Measurements from ENCODE around the gene SSTR4. TPM values are rescaled to one million over a fixed set of nuclear protein-coding genes. Genes with fewer than 3 reads are reported as not detected.
"Not testable (repeated sequence)": the region's sequence is repeated elsewhere in the genome, so short reads cannot be mapped to it uniquely, and the experiment has no call there.

SSTR4 gene
- total RNA-seq, 1 donor from 2014 or later: 0.30 TPM

- no peak for DNase-seq
Observed at GRCh38 chr20:23018432-23018831, 16.7 kb upstream of the SSTR4 start.

- no peak for DNase-seq
Observed at GRCh38 chr20:23018941-23019340, 16.2 kb upstream of the SSTR4 start.

- no peak for DNase-seq
Observed at GRCh38 chr20:23019403-23019802, 15.7 kb upstream of the SSTR4 start.

GRCh38 chr20:23020230-23021018 lies 14.7 kb upstream of the SSTR4 start:
- DNase-seq: no peak

- DNase-seq: no peak
Observed at GRCh38 chr20:23021541-23021940, 13.6 kb upstream of the SSTR4 start.

GRCh38 chr20:23021951-23022350 lies 13.2 kb upstream of the SSTR4 start:
- no peak for DNase-seq

GRCh38 chr20:23022849-23023248 lies 12.3 kb upstream of the SSTR4 start:
- no peak for DNase-seq

GRCh38 chr20:23023621-23024177 lies 11.4 kb upstream of the SSTR4 start:
- no peak for DNase-seq

GRCh38 chr20:23024701-23025100 lies 10.4 kb upstream of the SSTR4 start:
- no peak for DNase-seq

- DNase-seq: not testable (repeated sequence)
Observed at GRCh38 chr20:23025503-23025902, 9.6 kb upstream of the SSTR4 start.

- DNase-seq: no peak
Observed at GRCh38 chr20:23027721-23028120, 7.4 kb upstream of the SSTR4 start.

- no peak for DNase-seq
Observed at GRCh38 chr20:23028392-23028791, 6.7 kb upstream of the SSTR4 start.

GRCh38 chr20:23029324-23029723 lies 5.8 kb upstream of the SSTR4 start:
- DNase-seq: no peak

- no peak for DNase-seq
Observed at GRCh38 chr20:23031346-23031745, 3.8 kb upstream of the SSTR4 start.

- no peak for DNase-seq
Observed at GRCh38 chr20:23032056-23032749, 2.9 kb upstream of the SSTR4 start.

- DNase-seq: no peak
Observed at GRCh38 chr20:23032750-23033078, 2.4 kb upstream of the SSTR4 start.

- no peak for DNase-seq
Observed at GRCh38 chr20:23033918-23034317, 1.2 kb upstream of the SSTR4 start.

GRCh38 chr20:23035731-23036130 lies 619 bp downstream of the SSTR4 start:
- DNase-seq: no peak

GRCh38 chr20:23036371-23036770 lies 1.3 kb downstream of the SSTR4 start:
- DNase-seq: no peak

- DNase-seq: no peak
Observed at GRCh38 chr20:23037017-23037481, 1.9 kb downstream of the SSTR4 start.

GRCh38 chr20:23039136-23039875 lies 4.2 kb downstream of the SSTR4 start:
- no peak for DNase-seq

- DNase-seq: no peak
Observed at GRCh38 chr20:23039885-23040508, 4.9 kb downstream of the SSTR4 start.
